MCF 10A (cell line): ENCODE measurements around the gene CIDEB. TPM values are rescaled to one million over a fixed set of nuclear protein-coding genes. Genes with fewer than 3 reads are reported as not detected.

Source experiments
- BruUV-seq: library from RNA; stranded (reverse); fragments of 400-500 nt; replicated peaks from 2 replicates; lab custom pipeline; 2021; lab: Mats Ljungman, UMichigan
- CTCF ChIA-PET: fragments of 300-600 bp; sonication (Branson Sonifier 250); formaldehyde crosslinking; extraction: SDS; loops from one replicate; lab custom pipeline; 2021; ENCODE audit warnings: antibody characterized with exemption, inconsistent platforms; lab: Yijun Ruan, JAX
- POLR2A ChIA-PET: fragments of 300-600, 350-650 bp; sonication (Branson Sonifier 250); formaldehyde crosslinking; extraction: SDS; loops from one replicate; lab custom pipeline; 2020; ENCODE audit warnings: antibody characterized with exemption, inconsistent platforms; lab: Yijun Ruan, JAX
- DNase-seq: peaks from one replicate; pipeline ENCODE4 v3.0.0-alpha.2; 2018; ENCODE audit not compliant: unreplicated experiment
- H3K27ac Mint-ChIP-seq: one replicate; pipeline ENCODE4 v1.8.0; 2022; ENCODE audit warnings: mild to moderate bottlenecking, low read depth, mixed read lengths; ENCODE audit not compliant: unreplicated experiment
- H3K27me3 Mint-ChIP-seq: one replicate; pipeline ENCODE4 v1.8.0; 2022; ENCODE audit warnings: mixed read lengths; ENCODE audit not compliant: insufficient read depth, unreplicated experiment
- H3K36me3 Mint-ChIP-seq: one replicate; pipeline ENCODE4 v1.8.0; 2022; ENCODE audit warnings: mild to moderate bottlenecking, moderate library complexity, mixed read lengths; ENCODE audit not compliant: insufficient read depth, unreplicated experiment
- H3K4me1 Mint-ChIP-seq: one replicate; pipeline ENCODE4 v1.8.0; 2022; ENCODE audit warnings: mixed read lengths; ENCODE audit not compliant: insufficient read depth, unreplicated experiment
- H3K4me3 Mint-ChIP-seq: one replicate; pipeline ENCODE4 v1.8.0; 2022; ENCODE audit warnings: mild to moderate bottlenecking, moderate library complexity, mixed read lengths; ENCODE audit not compliant: unreplicated experiment
- H3K9me3 Mint-ChIP-seq: one replicate; pipeline ENCODE4 v1.8.0; 2022; ENCODE audit warnings: mixed read lengths; ENCODE audit not compliant: unreplicated experiment
- CTCF ChIP-seq: fragments of 200-600 bp; IDR thresholded peaks from one replicate; pipeline ENCODE4 v1.8.0; 2022; ENCODE audit warnings: antibody characterized with exemption, mild to moderate bottlenecking; ENCODE audit not compliant: unreplicated experiment
- intact Hi-C: fragments of 100-400 bp; cut with micrococcal nuclease; formaldehyde crosslinking; loops from 2 replicates; pipeline ENCODE4 v1.14.1; 2022
- total RNA-seq: library from RNA; stranded (reverse); gene quantifications from 2 replicates; pipeline ENCODE4 v1.2.3, GENCODE V29; 2022

Gene CIDEB
- total RNA-seq, 1 experiment from 2014 or later = 1.3 TPM

- ChIA-PET POLR2A (interaction anchor here (0.6 to 9.5 kb wide), 30 partner anchors 9 to 1178 kb away, joined by 3 to 146 read pairs (median 6); partner anchors contain the start of genes AP1G2, C14orf119, CHMP4A and DCAF11), CTCF (interaction anchor here (0.6 to 32.3 kb wide), 19 partner anchors 8 to 169 kb away, joined by 3 to 457 read pairs (median 7); partner anchors contain the start of genes CIDEB, DHRS1, LTB4R2 and MDP1)
- Mint-ChIP-seq H3K9me3 (peaks cover 5% of the 10 kb centered on the region), H3K36me3 (peaks cover 12% of the 10 kb centered on the region), H3K27ac (peak overlapping the region; percentile 16), H3K4me1 (peaks cover 36% of the 10 kb centered on the region), H3K4me3 (peak overlapping the region; percentile 26), H3K27me3 (no peaks in the 10 kb centered on the region)
- no peak for TF ChIP-seq CTCF
- intact Hi-C loops = no loop called here
- DNase-seq = peak; percentile 62
- no TSS peak for BruUV-seq
These were observed 34.3 kb downstream of the CIDEB start for GRCh38 chr14:24273422-24273998.

GRCh38 chr14:24272467-24272866 lies 35.3 kb downstream of the CIDEB start:
- no peak for TF ChIP-seq CTCF
- peak overlapping the region; percentile 16 for H3K27ac Mint-ChIP-seq
- peaks cover 14% of the 10 kb centered on the region for H3K36me3 Mint-ChIP-seq
- CTCF ChIA-PET = interaction anchor here (0.6 to 32.3 kb wide), 14 partner anchors 8 to 1596 kb away, joined by 3 to 457 read pairs (median 8); partner anchors contain the start of genes CIDEB, DHRS1, LTB4R2 and NOP9
- H3K4me1 Mint-ChIP-seq = peaks cover 32% of the 10 kb centered on the region
- no peak for DNase-seq
- BruUV-seq = no TSS peak
- no peaks in the 10 kb centered on the region for H3K27me3 Mint-ChIP-seq
- peak overlapping the region; percentile 89 for H3K4me3 Mint-ChIP-seq
- H3K9me3 Mint-ChIP-seq = no peaks in the 10 kb centered on the region
- POLR2A ChIA-PET = interaction anchor here (0.8 to 9.5 kb wide), 18 partner anchors 8 to 159 kb away, joined by 3 to 146 read pairs (median 8); partner anchors contain the start of genes CIDEB, DCAF11, DHRS1 and LTB4R2
- intact Hi-C loops = no loop called here

GRCh38 chr14:24271834-24272263 lies 35.9 kb downstream of the CIDEB start:
- ChIA-PET CTCF (interaction anchor here (0.6 to 32.3 kb wide), 10 partner anchors 9 to 1595 kb away, joined by 3 to 457 read pairs (median 6); partner anchors contain the start of genes CIDEB, DHRS1, LTB4R2 and NOP9), POLR2A (interaction anchor here (0.7 to 9.5 kb wide), 26 partner anchors 7 to 160 kb away, joined by 3 to 146 read pairs (median 6); partner anchors contain the start of genes CHMP4A, CIDEB, DCAF11 and DHRS1)
- no peak for TF ChIP-seq CTCF
- H3K4me1 Mint-ChIP-seq = peaks cover 38% of the 10 kb centered on the region
- peak overlapping the region; percentile 16 for H3K27ac Mint-ChIP-seq
- peak overlapping the region; percentile 89 for H3K4me3 Mint-ChIP-seq
- BruUV-seq = TSS peak; percentile 49
- H3K9me3 Mint-ChIP-seq = no peaks in the 10 kb centered on the region
- no peak for DNase-seq
- intact Hi-C loops = loop anchor here (1.0 kb wide), 2 partner anchors 25 to 30 kb away; partner anchors contain the start of gene TINF2
- H3K36me3 Mint-ChIP-seq = peaks cover 14% of the 10 kb centered on the region
- H3K27me3 Mint-ChIP-seq = no peaks in the 10 kb centered on the region
